ENCODE data around the gene SULT2B1. TPM values are rescaled to one million over a fixed set of nuclear protein-coding genes. Genes with fewer than 3 reads are reported as not detected.

The SULT2B1 gene
- total RNA-seq, 5 donors from 2014 or later (not counting 1 experiment from before 2014, with no cell fraction given): not detected

DNA sequence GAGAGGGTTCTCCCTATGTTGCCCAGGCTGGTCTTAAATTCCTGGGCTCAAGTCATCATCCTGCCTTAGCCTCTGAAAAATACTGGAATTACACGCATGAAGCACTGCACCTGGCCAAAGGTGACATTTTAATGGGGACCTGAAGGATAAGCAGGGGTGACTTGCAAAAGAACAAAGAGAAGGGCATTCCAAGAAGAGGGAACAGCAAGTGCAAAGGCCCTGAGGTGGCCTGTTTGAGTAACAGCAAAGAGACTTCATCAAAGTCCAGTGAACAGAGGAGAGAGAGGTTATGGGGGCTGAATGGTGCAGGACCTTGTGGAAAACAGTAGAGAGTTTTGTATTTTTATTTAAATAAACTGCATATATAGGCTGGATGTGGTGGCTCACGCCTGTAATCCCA lies 89.9 kb downstream of the SULT2B1 start:
- H3K4me1 ChIP-seq (ENCODE audit: control insufficient read depth in 1 of 2, extremely low read depth in 1 of 2, insufficient read depth in 2 of 2, low read length in 2 of 2): peaks cover 3 to 49% of the 10 kb centered on the region in 2 experiments
- Mint-ChIP-seq H3K9me3 (no peaks in the 10 kb centered on the region), H3K4me1 (peaks cover 37 to 45% (median 43%) of the 10 kb centered on the region in 3 donors), H3K27me3 (no peaks in the 10 kb centered on the region), H3K36me3 (no peaks in the 10 kb centered on the region), H3K27ac (no peak overlapping the region), H3K4me3 (no peak overlapping the region)
- no peaks in the 10 kb centered on the region for H3K36me3 ChIP-seq (ENCODE audit: control insufficient read depth in 2 of 2, extremely low read depth in 1 of 2, insufficient read depth in 1 of 2, low read length in 1 of 2)
- H3K27me3 ChIP-seq (replicated peaks in 1 of 2; ENCODE audit: control insufficient read depth in 2 of 2, extremely low read depth in 1 of 2, insufficient read depth in 2 of 2, low read length in 1 of 2): peaks cover 0 to 4% of the 10 kb centered on the region in 2 experiments
- DNase-seq (no peak), ATAC-seq (replicated peaks in 1 of 4) (no peak)
- ChIA-PET POLR2A (no interaction called here), CTCF (interaction anchor here in 1 of 2 donors (0.5 to 0.7 kb wide), 4 partner anchors 9 to 428 kb away, joined by 3 to 6 read pairs (median 4); no protein-coding TSS in a partner anchor)
- no peak overlapping the region for H3K27ac ChIP-seq (ENCODE audit: low read length)
- WGBS (ENCODE audit: insufficient coverage): 100% methylated on average over 1 of the region's 2 CpGs
- no peak overlapping the region for H3K4me3 ChIP-seq (ENCODE audit: control insufficient read depth in 1 of 2, extremely low read depth in 1 of 2, low read length in 1 of 2)
- H3K9me3 ChIP-seq: no peaks in the 10 kb centered on the region

DNA sequence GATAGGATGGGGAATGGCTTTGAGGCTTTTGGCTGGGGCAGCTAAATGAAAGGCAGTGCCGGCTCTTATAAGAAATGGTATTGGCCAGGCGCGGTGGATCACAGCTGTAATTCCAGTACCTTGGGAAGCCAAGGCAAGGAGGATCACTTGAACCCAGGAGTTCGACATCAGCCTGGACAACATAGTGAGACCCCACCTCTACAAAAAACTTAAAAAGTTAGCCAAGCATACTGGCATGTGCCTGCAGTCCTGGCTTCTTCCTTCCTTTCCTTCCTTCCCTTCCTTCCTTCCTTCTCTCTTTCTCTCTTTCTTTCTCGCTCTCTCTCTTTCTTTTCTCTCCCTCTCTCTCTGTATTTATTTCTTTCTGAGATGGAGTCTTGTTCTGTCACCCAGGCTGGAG lies 90.9 kb downstream of the SULT2B1 start:
- Histone ChIP-seq H3K9me3 (no peaks in the 10 kb centered on the region), H3K4me3 (ENCODE audit: control insufficient read depth in 1 of 2, extremely low read depth in 1 of 2, low read length in 1 of 2) (no peak overlapping the region), H3K27me3 (replicated peaks in 1 of 2; ENCODE audit: control insufficient read depth in 2 of 2, extremely low read depth in 1 of 2, insufficient read depth in 2 of 2, low read length in 1 of 2) (peaks cover 0 to 4% of the 10 kb centered on the region in 2 experiments), H3K4me1 (ENCODE audit: control insufficient read depth in 1 of 2, extremely low read depth in 1 of 2, insufficient read depth in 2 of 2, low read length in 2 of 2) (peaks cover 5 to 58% of the 10 kb centered on the region in 2 experiments), H3K36me3 (ENCODE audit: control insufficient read depth in 2 of 2, extremely low read depth in 1 of 2, insufficient read depth in 1 of 2, low read length in 1 of 2) (no peaks in the 10 kb centered on the region), H3K27ac (ENCODE audit: low read length) (no peak overlapping the region)
- Mint-ChIP-seq H3K27me3 (no peaks in the 10 kb centered on the region), H3K36me3 (no peaks in the 10 kb centered on the region), H3K9me3 (no peaks in the 10 kb centered on the region), H3K4me1 (peaks cover 42 to 51% (median 49%) of the 10 kb centered on the region in 3 donors), H3K27ac (peak overlapping the region in 1 of 2 donors; percentile 1), H3K4me3 (no peak overlapping the region)
- CTCF ChIA-PET: no interaction called here
- ATAC-seq (replicated peaks in 1 of 4): no peak
- WGBS (ENCODE audit: insufficient coverage): 93% methylated on average over 3 of the region's 5 CpGs
- no peak for DNase-seq
- POLR2A ChIA-PET: interaction anchor here in 1 of 2 donors (0.6 kb wide), 1 partner anchor 232 kb away, joined by 5 read pairs; no protein-coding TSS in a partner anchor

DNA sequence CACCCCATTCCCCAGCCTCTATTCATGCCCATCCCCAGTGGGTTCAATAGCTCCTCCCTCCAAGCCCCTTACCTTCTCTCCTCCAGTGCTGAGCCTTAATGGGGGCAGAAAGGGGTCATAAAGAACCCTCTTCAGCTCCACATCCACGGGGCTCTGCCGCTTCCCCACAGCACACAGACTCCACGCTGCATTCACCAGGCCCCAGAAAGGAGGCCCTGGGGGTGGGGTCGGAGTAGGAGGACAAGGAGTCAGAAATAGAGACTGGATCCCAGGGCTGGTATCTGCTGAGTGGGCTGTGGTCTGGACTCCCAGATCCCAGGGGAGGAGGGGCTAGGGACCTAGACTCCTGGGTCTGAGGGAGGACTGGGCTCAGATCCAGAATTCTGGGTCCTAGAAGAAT lies 92.4 kb downstream of the SULT2B1 start:
- peak overlapping the region; percentile 77 for H3K27ac ChIP-seq (ENCODE audit: low read length)
- H3K27me3 ChIP-seq (replicated peaks in 1 of 2; ENCODE audit: control insufficient read depth in 2 of 2, extremely low read depth in 1 of 2, insufficient read depth in 2 of 2, low read length in 1 of 2): no peaks in the 10 kb centered on the region
- H3K36me3 Mint-ChIP-seq: no peaks in the 10 kb centered on the region
- ChIA-PET POLR2A (interaction anchor here in 1 of 2 donors (0.5 kb wide), 1 partner anchor 349 kb away, joined by 3 read pairs; the partner anchor contains the start of gene RUVBL2), CTCF (interaction anchor here in 1 of 2 donors (0.7 kb wide), 1 partner anchor 814 kb away, joined by 3 read pairs; no protein-coding TSS in a partner anchor)
- peaks cover 3 to 57% of the 10 kb centered on the region in 2 experiments for H3K4me1 ChIP-seq (ENCODE audit: control insufficient read depth in 1 of 2, extremely low read depth in 1 of 2, insufficient read depth in 2 of 2, low read length in 2 of 2)
- no peaks in the 10 kb centered on the region for H3K9me3 ChIP-seq
- H3K9me3 Mint-ChIP-seq: no peaks in the 10 kb centered on the region
- H3K4me3 Mint-ChIP-seq: peak overlapping the region in 2 of 3 donors; percentile 80 to 99
- H3K4me3 ChIP-seq (ENCODE audit: control insufficient read depth in 1 of 2, extremely low read depth in 1 of 2, low read length in 1 of 2): no peak overlapping the region
- peaks cover 39 to 48% (median 47%) of the 10 kb centered on the region in 3 donors for H3K4me1 Mint-ChIP-seq
- ATAC-seq (replicated peaks in 1 of 4): no peak
- H3K27me3 Mint-ChIP-seq: no peaks in the 10 kb centered on the region
- peak overlapping the region in 1 of 2 donors; percentile 92 for H3K27ac Mint-ChIP-seq
- H3K36me3 ChIP-seq (ENCODE audit: control insufficient read depth in 2 of 2, extremely low read depth in 1 of 2, insufficient read depth in 1 of 2, low read length in 1 of 2): no peaks in the 10 kb centered on the region
- no CpG with 5 or more reads among the region's 4 CpGs for WGBS (ENCODE audit: insufficient coverage)
- no peak for DNase-seq

DNA sequence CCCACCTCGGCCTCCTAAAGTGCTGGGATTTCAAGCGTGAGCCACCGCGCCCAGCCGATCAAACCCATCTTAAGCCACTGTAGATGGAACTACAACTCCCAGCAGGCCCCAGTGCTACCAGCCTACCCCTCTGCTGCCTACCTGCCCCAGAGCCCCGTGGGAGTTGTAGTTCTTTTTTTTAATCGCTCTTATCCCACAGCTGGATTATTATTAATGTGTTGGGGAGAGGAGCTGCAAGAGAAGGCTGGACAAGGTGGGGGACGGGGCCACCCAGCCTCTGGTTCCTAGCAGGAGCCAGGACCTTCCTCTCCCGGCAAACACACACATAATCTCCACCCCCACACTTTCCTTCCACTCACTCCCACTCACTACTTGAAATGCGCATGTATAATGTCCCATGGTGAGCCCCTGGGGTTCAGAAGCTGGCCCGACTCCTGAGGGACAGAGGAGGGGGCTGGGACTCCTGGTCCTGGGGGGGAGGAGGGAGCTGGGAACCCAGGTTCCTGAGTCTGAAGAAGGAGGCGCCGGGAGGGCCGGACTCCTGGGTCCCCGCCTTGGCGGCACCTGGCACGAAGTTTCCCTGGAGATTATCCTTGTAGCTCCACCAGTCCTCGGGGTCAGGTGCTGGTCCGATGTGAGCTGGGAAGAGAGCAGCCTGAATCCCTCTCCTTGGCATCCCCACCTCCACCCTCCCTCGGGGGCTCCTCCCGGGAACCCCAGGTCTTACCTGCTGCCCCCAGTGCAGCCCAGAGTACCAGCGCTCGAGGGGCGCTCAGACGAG lies 93.1 kb downstream of the SULT2B1 start:
- Mint-ChIP-seq H3K4me1 (peaks cover 40 to 52% (median 47%) of the 10 kb centered on the region in 3 donors), H3K27ac (peak overlapping the region; percentile 91 to 92), H3K9me3 (no peaks in the 10 kb centered on the region), H3K4me3 (peak overlapping the region; percentile 80 to 99 (median 90)), H3K27me3 (no peaks in the 10 kb centered on the region), H3K36me3 (no peaks in the 10 kb centered on the region)
- ChIA-PET POLR2A (interaction anchor here in 1 of 2 donors (0.5 kb wide), 2 partner anchors 198 to 349 kb away, joined by 3 to 5 read pairs; partner anchors contain the start of gene RUVBL2), CTCF (interaction anchor here in 1 of 2 donors (0.7 to 1.9 kb wide), 4 partner anchors 30 to 813 kb away, joined by 3 to 8 read pairs (median 5); no protein-coding TSS in a partner anchor)
- DNase-seq: peak; percentile 54 to 87 (median 70)
- Histone ChIP-seq H3K9me3 (no peaks in the 10 kb centered on the region), H3K27me3 (replicated peaks in 1 of 2; ENCODE audit: control insufficient read depth in 2 of 2, extremely low read depth in 1 of 2, insufficient read depth in 2 of 2, low read length in 1 of 2) (no peaks in the 10 kb centered on the region), H3K4me3 (ENCODE audit: control insufficient read depth in 1 of 2, extremely low read depth in 1 of 2, low read length in 1 of 2) (peak overlapping the region; percentile 59 to 71), H3K4me1 (ENCODE audit: control insufficient read depth in 1 of 2, extremely low read depth in 1 of 2, insufficient read depth in 2 of 2, low read length in 2 of 2) (peaks cover 5 to 55% of the 10 kb centered on the region in 2 experiments), H3K36me3 (ENCODE audit: control insufficient read depth in 2 of 2, extremely low read depth in 1 of 2, insufficient read depth in 1 of 2, low read length in 1 of 2) (no peaks in the 10 kb centered on the region), H3K27ac (ENCODE audit: low read length) (peak overlapping the region; percentile 77)
- WGBS (ENCODE audit: insufficient coverage): 4% methylated on average over 15 of the region's 25 CpGs
- peak; percentile 61 to 65 (median 64) for ATAC-seq (replicated peaks in 1 of 4)

DNA sequence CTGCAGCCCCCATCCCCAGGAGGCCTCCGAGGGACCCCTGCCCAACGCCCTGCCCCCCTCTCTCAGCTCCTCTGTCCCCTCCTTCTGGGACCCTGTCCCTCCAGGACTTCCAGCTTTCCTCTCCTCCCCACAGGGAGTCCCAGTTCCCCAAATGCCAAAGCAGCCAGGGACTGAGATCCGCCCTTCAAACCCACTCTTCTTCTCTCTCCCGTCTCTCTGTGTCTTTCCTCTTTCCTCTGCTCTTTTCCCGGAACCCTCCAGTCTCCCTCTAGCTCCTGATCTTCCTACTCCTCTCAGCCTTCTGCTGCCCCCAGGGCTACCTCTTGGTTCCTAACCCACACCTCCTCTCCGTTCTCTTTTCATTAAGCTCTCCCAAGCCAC lies 93.6 kb downstream of the SULT2B1 start:
- Histone ChIP-seq H3K4me1 (ENCODE audit: control insufficient read depth in 1 of 2, extremely low read depth in 1 of 2, insufficient read depth in 2 of 2, low read length in 2 of 2) (peaks cover 5 to 58% of the 10 kb centered on the region in 2 experiments), H3K36me3 (ENCODE audit: control insufficient read depth in 2 of 2, extremely low read depth in 1 of 2, insufficient read depth in 1 of 2, low read length in 1 of 2) (no peaks in the 10 kb centered on the region), H3K27me3 (replicated peaks in 1 of 2; ENCODE audit: control insufficient read depth in 2 of 2, extremely low read depth in 1 of 2, insufficient read depth in 2 of 2, low read length in 1 of 2) (no peaks in the 10 kb centered on the region), H3K27ac (ENCODE audit: low read length) (peak overlapping the region; percentile 77), H3K4me3 (ENCODE audit: control insufficient read depth in 1 of 2, extremely low read depth in 1 of 2, low read length in 1 of 2) (peak overlapping the region; percentile 59 to 71), H3K9me3 (no peaks in the 10 kb centered on the region)
- Mint-ChIP-seq H3K4me3 (peak overlapping the region; percentile 80 to 99 (median 90)), H3K9me3 (no peaks in the 10 kb centered on the region), H3K4me1 (peaks cover 39 to 52% (median 46%) of the 10 kb centered on the region in 3 donors), H3K36me3 (no peaks in the 10 kb centered on the region), H3K27ac (peak overlapping the region; percentile 91 to 92), H3K27me3 (no peaks in the 10 kb centered on the region)
- CTCF ChIA-PET: interaction anchor here in 1 of 2 donors (0.6 to 1.9 kb wide), 4 partner anchors 29 to 312 kb away, joined by 3 to 8 read pairs (median 5); no protein-coding TSS in a partner anchor
- POLR2A ChIA-PET: interaction anchor here in 1 of 2 donors (0.5 kb wide), 1 partner anchor 198 kb away, joined by 5 read pairs; no protein-coding TSS in a partner anchor
- no peak for ATAC-seq (replicated peaks in 1 of 4)
- peak in 2 of 35 experiments; percentile 24 to 31 for DNase-seq
- WGBS (ENCODE audit: insufficient coverage): 1% methylated on average over 6 of the region's 6 CpGs
